Transverse colon (tissue), 4 donors: ENCODE data around the gene SERINC5. TPM values are rescaled to one million over a fixed set of nuclear protein-coding genes. Genes with fewer than 3 reads are reported as not detected.

Source experiments
- DNase-seq: peaks from one replicate; pipeline ENCODE4 v3.0.0-alpha.2; 2019
- H3K27ac ChIP-seq, 4 donors: fragments of 200-600 bp; sonication (generic); 2 replicates each; pipeline ENCODE4 v1.5.1; 2016 to 2018; ENCODE audit warnings: inconsistent platforms in 4 of 4
- H3K27me3 ChIP-seq: fragments of 200-600 bp; sonication (generic); 2 replicates; pipeline ENCODE4 v1.5.1; 2017; ENCODE audit warnings: inconsistent platforms
- H3K36me3 ChIP-seq, 4 donors: fragments of 200-600 bp; sonication (generic); 2 replicates each; pipeline ENCODE4 v1.5.1; 2017 to 2019; ENCODE audit warnings: inconsistent platforms in 4 of 4
- H3K4me1 ChIP-seq, 4 donors: fragments of 200-600 bp; sonication (generic); 2 replicates each; pipeline ENCODE4 v1.5.1; 2017 to 2020; ENCODE audit warnings: inconsistent platforms in 4 of 4
- H3K4me3 ChIP-seq, 4 donors: fragments of 200-600 bp; sonication (generic); 1 replicate in 1 of 4; 2 replicates in 3 of 4; pipeline versions ENCODE4 v1.5.1 to v1.6.1; 2017 to 2019; ENCODE audit warnings: inconsistent platforms in 4 of 4
- H3K9me3 ChIP-seq, 2 donors: fragments of 200-600 bp; sonication (generic); 2 replicates each; pipeline ENCODE4 v1.5.1; 2017 to 2019; ENCODE audit warnings: inconsistent platforms in 2 of 2
- CTCF ChIP-seq, 5 experiments: fragments of 200-600 bp in 3 of 5; fragments of 450-650 bp in 2 of 5; sonication (generic) in 3 of 5; IDR thresholded peaks; 1 replicate in 2 of 5; 2 replicates in 3 of 5; pipeline ENCODE4 v1.5.1; 2016 to 2017; ENCODE audit warnings: antibody characterized with exemption in 5 of 5, inconsistent platforms in 3 of 5, mild to moderate bottlenecking in 2 of 5, moderate library complexity in 1 of 5
- EP300 ChIP-seq: sonication (generic); formaldehyde crosslinking; IDR thresholded peaks from one replicate; pipeline ENCODE4 v1.6.1; 2017; ENCODE audit warnings: antibody characterized with exemption, low read depth
- POLR2A ChIP-seq: fragments of 450-650 bp; IDR thresholded peaks from one replicate; pipeline ENCODE4 v1.6.1; 2016; ENCODE audit warnings: antibody characterized with exemption, mild to moderate bottlenecking, moderate library complexity
- POLR2AphosphoS5 ChIP-seq, 3 donors: sonication (generic); formaldehyde crosslinking; IDR thresholded peaks; one replicate each; pipeline ENCODE4 v1.6.1; 2016; ENCODE audit warnings: antibody characterized with exemption in 3 of 3
- WGBS, 2 donors: methylation state at CpG; one replicate each; pipeline ENCODE4 v1.1.5; 2018; ENCODE audit warnings: low coverage in 1 of 2; 5-methylcytosine and 5-hydroxymethylcytosine counted together
- in situ Hi-C, 4 donors: fragments of 200-750 bp; cut with MboI; loops; one replicate each; pipeline versions ENCODE4 v1.15.0 to v1.15.1; 2017; ENCODE audit warnings: low sequenced_read_pairs in 3 of 4, low pct_ligation_motif_present in 1 of 4, low pct_unique_long_range_greater_than_20kb in 1 of 4
- intact Hi-C: fragments of 100-400 bp; cut with DNase I; formaldehyde crosslinking; loops from one replicate; pipeline ENCODE4 v1.15.1; 2023; ENCODE audit warnings: low total_unique reads
- total RNA-seq, 4 donors: library from RNA; depleted of rRNA; stranded (reverse); fragments of >200 nt; gene quantifications; one replicate each; pipeline ENCODE4 v1.1.0, GENCODE V29; 2016

The SERINC5 gene
- total RNA-seq, 4 donors from 2014 or later, result 40.6 to 90.4 (median 79.6) TPM

DNA sequence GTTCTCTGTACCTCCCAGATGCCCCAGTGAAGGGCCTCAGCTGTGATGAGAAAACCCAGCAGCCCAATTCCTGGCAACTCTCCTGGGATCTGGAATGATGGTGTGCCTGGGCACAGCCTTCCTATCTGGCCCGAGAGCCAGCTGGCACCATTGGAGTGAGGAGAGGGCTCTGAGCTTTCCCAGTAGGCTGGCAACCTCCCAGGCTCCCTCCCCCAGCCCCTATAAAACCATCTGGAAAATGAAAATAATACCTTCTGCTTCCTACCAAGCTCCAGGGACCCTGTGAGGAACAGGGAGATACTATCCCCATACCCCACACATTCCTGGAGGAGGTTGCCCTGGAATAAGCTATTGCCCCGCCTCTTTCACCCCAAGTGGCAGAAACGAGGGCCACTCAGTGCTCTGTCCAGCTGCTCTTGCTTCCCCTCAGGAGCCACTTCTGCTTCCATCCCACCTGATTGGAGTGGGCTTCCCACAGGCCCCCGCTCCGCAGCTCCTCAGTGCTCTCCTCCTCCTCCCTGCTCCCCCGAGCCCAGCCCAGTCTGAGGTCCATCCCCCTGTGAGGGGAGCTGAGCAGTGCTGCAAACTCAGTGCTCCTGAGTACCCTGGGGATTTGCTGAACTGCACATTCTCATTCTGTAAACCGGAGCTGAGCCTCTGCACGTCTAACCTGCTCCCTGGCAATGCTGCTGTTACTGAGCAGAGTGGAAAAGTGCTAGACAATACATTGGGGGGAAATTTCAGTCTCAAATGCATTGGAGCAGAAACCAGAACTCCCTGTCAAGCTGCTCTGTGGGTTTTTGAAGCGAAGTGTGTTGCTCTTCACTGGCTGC lies 146.0 kb downstream of the SERINC5 start:
- intact Hi-C loops (no loop called here), in situ Hi-C loops (no loop called here)
- whole genome bisulfite sequencing, 2 donors, result 63% methylated on average over 9 of the region's 9 CpGs; no CpG with 5 or more reads in 1 of the 2 donors
- TF ChIP-seq POLR2AphosphoS5 (IDR thresholded peaks at IDR 0.05), result peak; percentile 42 to 74 (median 56)
- no peak for TF ChIP-seq EP300
- no peak for TF ChIP-seq CTCF (IDR thresholded peaks at IDR 0.05)
- peak overlapping the region in 3 of 4 donors; percentile 48 to 76 (median 65) for H3K27ac ChIP-seq
- no peaks in the 10 kb centered on the region for H3K9me3 ChIP-seq
- H3K4me1 ChIP-seq, result peaks cover 0 to 7% (median 4%) of the 10 kb centered on the region in 4 donors
- DNase-seq, result peak; percentile 41
- no peak overlapping the region for H3K4me3 ChIP-seq
- no peaks in the 10 kb centered on the region for H3K36me3 ChIP-seq
- H3K27me3 ChIP-seq, result no peaks in the 10 kb centered on the region

GRCh38 chr5:80106916-80107315 lies 148.9 kb downstream of the SERINC5 start:
- WGBS, 2 donors, result 67 to 81% methylated on average over 4 to 5 of the region's 5 CpGs
- peaks cover 0 to 7% (median 2%) of the 10 kb centered on the region in 4 donors for H3K4me1 ChIP-seq
- in situ Hi-C loops (no loop called here), intact Hi-C loops (no loop called here)
- TF ChIP-seq CTCF (IDR thresholded peaks at IDR 0.05) (no peak), POLR2A (no peak), EP300 (no peak), POLR2AphosphoS5 (IDR thresholded peaks at IDR 0.05) (no peak)
- no peaks in the 10 kb centered on the region for H3K27me3 ChIP-seq
- H3K27ac ChIP-seq, result no peak overlapping the region
- DNase-seq, result no peak
- H3K4me3 ChIP-seq, result no peak overlapping the region
- H3K36me3 ChIP-seq, result no peaks in the 10 kb centered on the region
- H3K9me3 ChIP-seq, result no peaks in the 10 kb centered on the region

DNA sequence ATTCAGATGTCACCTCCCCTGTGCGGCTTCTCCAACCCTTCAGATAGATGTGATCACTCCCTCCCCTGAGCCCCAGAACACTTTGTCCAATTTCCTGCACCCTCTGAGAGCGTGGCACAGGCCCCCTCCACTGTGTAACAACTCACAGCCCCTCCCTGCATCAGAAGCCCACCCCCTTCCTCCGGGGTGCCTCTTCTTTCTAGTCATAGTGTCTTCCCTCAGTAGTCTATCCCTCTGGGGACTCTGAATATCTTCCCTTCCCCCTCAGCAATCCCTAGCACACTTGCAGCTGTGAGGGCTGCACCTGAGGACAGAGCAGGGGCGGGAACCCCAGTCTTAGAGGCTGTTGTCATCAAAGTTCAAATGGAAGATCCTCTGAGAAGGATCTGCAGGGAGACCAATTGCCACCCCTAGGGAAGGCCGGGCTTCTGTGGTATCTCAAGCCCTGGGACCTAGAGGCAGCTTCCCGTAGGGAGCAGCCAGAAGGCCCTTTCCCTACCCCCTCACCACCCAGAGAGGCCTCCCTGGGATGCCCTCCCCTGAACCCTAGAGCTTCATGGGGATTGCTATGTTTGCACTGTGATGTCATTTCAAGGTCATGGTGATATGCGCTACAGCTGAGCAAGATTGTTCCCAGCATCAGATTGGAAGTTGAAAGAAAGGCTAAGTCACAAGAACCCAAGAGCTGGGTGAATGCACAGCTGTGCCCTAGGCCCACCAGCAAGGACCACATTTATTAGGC lies 150.0 kb downstream of the SERINC5 start:
- no peak for TF ChIP-seq POLR2AphosphoS5 (IDR thresholded peaks at IDR 0.05)
- TF ChIP-seq CTCF (IDR thresholded peaks at IDR 0.05), result no peak
- in situ Hi-C loops, result no loop called here
- no peak for DNase-seq
- 87% methylated on average over 7 of the region's 7 CpGs; no CpG with 5 or more reads in 1 of the 2 donors for WGBS, 2 donors
- Histone ChIP-seq H3K9me3 (no peaks in the 10 kb centered on the region), H3K36me3 (no peaks in the 10 kb centered on the region), H3K4me1 (no peaks in the 10 kb centered on the region), H3K4me3 (no peak overlapping the region), H3K27ac (no peak overlapping the region), H3K27me3 (no peaks in the 10 kb centered on the region)
- intact Hi-C loops, result no loop called here

- Histone ChIP-seq H3K9me3 (no peaks in the 10 kb centered on the region), H3K36me3 (no peaks in the 10 kb centered on the region), H3K27me3 (no peaks in the 10 kb centered on the region), H3K27ac (no peak overlapping the region), H3K4me3 (no peak overlapping the region), H3K4me1 (no peaks in the 10 kb centered on the region)
- TF ChIP-seq POLR2A, result no peak
- WGBS, 2 donors, result 81 to 88% methylated on average over 5 to 6 of the region's 6 CpGs
- intact Hi-C loops (no loop called here), in situ Hi-C loops (no loop called here)
- no peak for DNase-seq
Observed at GRCh38 chr5:80103371-80103770, 152.5 kb downstream of the SERINC5 start.
